ENCODE data around the gene CD52.
A peak's percentile ranks its signal among the peaks of the same experiment; 100 is the strongest.
"Not testable (repeated sequence)": the region's sequence is repeated elsewhere in the genome, so short reads cannot be mapped to it uniquely, and the experiment has no call there.

Gene CD52

DNA sequence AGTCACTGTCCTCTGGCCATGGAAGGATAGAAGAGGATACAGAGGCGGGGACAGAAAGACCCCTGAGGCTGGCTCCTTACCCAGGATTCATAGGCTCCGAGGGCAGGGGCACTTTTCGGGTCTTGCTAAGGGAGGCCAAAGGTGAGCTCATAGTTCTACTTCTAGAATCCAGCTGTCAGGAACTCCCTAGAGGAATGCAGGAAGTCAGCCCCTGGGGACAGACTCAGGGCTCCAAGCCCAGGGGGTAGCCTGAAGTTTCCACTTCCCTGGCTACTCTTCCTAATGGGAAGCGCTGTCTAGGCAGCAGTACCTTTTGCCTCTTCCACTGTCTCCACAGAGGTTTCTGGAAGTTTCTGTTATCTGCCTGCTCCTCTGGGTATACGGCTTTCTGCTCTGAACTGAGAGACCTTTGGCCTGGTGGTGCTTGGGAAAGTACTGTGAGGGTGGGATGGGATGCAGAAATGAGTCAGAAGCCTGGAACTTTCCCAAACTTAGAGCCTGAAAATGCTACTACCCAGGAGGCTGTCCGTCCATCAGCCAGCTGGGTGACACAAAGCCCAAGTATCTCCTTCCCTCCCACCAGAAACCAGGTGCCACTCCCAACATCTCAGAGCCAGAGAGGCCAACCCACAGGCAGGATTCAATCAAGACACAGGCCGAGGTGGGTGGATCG, 14.9 kb upstream of the CD52 start:
- DNase-seq = no peak

DNA sequence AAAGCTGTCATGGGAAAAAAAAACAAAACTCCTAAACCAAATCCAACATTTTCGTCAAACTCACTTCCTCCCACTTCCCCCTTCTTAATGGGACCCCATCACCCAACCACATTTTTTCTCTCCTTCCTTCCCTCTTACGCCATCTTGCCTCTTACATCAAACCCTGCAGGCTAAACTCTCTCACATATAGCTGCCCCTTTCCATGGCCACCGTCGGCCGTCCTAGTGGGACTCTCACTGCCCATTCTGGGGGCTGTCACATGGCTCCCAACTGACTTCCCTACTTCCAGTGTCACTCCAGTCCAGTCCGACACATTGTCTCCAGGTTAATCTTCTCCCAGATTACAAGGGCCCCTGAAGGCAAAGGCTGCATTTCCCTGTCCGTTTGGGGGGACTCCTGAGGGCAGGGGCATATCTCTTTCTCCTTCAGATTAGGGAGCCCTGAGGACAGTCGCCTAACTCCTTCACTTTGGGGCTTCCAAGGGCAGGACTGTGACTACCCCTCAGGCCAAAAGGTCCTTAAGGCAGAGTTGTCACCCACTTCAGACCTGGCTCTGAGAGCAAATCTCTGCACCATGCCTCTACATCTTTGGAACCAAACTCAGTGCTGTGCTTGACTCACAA, 12.0 kb upstream of the CD52 start:
- no peak for DNase-seq

DNA sequence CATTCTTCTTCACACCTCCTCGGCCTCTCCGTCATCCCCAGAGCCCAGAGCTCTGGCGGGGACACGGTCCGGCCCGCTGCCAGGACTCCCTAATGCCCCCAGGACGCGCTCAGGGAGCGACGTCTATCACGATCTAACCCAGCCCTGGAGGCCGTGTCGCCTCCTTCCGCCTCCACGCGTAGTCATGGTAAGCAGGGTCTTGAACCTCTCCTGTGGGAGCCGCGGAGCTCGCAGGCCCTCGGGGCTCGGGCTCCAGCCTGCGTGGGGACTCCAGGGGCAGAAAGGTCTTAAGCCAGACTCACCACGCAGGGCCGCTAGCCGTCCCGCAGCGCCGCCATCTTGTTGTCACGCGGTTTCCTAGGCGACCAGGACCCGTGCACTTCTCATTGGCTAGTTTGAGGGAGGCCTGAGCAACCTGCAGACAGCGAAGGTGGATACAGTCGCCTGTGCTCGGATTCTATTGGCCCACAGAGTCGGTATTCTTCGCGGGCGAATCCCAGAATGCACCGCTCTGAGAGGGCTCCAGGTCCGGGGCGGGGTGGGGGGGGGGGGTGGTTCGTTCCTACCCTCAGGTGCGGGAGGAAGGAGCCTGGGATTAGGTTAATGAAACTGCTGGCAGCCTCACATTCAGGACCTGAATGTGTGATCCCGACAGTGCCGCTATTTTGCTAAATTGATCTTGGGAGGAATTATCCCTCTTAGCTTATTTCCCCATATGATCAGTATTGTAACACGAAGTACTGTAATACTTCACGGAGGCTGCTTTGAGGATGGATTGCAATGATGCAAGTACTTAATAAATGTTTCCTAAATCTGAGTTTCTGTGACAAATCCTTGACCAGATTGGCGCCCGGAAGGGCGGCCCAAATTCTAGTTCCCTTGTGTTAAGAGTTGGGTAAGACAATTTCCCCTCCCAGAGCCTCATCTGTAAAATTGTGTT, 11.2 kb upstream of the CD52 start, which contains the start of gene UBXN11:
Gene UBXN11 (minus strand): TSS at position 347 of the 940 bp plus-strand sequence. CDS start 3,753 bp downstream, outside the sequence.
- peak; percentile 96 for DNase-seq

DNA sequence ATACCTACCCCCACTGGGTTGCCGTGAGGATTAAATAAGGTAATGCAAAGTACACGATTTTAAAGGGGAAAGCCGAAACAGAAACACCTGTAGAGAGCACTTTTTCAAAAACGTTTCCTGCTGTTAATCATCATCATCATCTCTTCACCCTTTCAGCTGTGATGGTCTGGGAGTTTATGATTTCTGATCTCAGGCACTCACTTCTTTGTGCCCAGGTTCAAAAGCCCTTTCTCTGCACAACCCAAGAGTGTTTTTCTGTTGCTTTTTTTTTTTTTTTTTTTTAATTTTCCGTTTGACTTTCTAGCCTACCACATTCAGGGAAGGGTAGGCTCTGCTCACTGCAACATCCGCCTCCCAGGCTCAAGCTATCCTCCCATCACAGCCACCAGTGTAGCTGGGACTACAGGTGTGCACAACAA, 10.4 kb upstream of the CD52 start:
- DNase-seq = peak; percentile 40

DNA sequence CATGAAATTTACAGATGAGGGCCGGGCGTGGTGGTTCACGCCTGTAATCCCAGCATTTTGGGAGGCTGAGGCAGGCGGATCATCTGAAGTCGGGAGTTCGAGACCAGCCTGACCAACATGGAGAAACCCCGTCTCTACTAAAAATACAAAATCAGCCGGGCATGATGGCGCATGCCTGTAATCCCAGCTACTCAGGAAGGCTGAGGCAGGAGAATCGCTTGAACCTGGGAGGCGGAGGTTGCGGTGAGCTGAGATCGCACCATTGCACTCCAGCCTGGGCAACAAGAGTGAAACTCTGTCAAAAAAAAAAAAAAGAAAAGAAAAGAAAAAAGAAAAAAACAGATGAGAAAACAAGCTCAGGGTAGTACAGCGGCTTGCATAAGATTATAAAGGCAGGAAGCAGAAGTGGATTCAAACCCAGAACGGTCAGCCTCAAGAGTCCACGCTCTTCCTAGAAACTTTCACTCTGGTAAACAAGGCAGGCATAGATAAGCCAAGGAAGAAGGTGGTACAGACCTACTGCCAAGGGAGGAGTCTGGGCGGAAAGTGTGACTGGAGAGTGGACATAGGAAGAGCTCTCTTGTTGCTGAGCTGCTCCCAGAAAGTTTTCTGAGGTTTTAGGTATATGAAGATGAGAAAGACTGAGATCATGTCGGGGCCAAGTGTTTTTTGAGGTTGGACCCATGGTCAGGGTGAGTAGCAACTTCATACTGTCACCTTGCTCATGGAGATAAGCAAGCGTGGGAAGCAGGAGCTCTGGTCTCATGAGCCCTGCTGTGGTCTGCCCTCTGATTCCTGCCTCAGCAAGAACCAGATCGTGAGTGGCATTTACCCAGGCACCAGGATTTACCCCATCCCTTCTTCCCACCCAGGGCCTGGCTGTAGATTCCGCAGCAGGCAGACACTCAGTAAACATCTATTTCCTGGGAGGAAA, 9.5 kb upstream of the CD52 start:
- peak; percentile 55 for DNase-seq

DNA sequence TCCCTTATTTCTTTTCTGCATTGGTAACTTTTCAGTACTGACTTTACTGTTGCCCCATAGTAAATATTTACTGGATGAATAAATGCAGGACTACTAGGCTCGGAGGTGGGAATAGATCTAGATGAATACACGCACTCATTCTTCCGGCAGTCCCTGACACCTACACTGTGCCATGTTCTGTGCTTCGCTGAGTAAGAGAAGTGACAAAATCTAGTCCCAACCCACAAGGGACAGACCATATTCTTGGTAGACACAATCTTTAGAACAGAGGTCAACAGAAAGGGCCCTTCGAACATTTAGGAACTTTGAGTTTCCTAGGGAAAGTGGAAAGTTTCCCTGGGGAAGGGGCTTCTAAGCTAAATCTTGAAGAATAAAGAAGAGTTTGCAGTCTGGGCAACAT, 3.3 kb upstream of the CD52 start:
- no peak for DNase-seq

DNA sequence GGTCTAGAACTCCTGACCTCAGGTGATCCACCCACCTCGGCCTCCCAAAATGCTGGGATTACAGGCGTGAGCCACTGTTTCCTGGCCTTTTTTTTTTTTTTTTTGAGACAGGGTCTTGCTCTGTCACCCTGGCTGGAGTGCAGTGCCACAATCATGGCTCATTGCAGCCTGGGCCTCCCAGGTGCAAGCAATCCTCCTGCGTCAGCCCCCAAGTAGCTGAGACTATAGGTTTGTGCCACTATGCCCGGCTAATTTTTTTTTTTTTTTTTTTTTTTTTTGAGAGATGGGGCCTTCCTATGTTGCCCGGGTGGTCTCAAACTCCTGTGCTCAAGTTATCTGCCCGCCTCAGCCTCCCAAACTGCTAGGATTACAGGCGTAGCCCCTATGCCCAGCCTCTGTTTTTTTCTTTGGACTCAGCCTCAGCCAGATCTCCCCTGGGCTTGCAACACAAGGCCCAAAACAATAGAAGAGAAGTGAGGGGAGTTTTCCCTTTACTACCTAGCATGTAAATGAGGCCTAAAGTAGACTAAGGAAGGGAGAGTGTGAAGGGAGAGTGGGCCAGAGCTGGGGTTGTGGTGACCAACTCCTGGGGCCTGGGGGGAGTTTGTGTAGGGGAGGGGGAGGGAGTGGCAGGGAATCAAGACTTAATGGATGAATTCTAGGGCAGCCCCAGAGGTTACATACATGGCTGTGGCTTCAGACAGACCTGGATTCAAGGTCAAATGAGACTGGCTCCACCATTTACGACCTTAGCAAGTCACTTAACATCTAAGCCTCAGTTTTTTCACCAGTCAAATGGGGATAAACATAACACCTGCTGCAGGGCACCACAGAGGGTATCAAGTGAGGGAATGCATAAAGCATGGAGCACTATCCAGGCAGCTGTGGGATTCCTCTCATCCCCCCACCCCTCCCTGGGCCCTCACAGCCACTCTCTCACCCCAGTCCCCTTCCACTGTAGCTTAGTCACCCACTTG, 1.6 kb upstream of the CD52 start:
- DNase-seq = no peak

DNA sequence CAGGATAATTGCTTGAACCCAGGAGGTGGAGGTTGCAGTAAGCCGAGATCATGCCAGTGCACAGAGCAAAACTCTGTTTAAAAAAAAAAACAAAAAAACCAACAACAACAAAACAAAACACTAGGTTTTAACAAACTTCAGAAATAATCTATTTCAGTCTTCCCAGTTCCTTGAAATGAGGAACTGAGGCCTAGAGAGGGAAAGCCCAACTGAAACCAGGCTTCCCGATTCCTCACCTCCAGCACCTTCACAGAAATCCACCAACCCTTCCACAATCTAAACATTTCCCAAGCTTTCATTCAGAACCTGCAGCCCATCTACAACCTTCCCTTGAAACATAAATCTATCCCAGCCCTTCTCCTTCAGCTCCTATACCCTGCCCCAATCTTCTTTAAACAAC, 612 bp upstream of the CD52 start:
- no peak for DNase-seq

DNA sequence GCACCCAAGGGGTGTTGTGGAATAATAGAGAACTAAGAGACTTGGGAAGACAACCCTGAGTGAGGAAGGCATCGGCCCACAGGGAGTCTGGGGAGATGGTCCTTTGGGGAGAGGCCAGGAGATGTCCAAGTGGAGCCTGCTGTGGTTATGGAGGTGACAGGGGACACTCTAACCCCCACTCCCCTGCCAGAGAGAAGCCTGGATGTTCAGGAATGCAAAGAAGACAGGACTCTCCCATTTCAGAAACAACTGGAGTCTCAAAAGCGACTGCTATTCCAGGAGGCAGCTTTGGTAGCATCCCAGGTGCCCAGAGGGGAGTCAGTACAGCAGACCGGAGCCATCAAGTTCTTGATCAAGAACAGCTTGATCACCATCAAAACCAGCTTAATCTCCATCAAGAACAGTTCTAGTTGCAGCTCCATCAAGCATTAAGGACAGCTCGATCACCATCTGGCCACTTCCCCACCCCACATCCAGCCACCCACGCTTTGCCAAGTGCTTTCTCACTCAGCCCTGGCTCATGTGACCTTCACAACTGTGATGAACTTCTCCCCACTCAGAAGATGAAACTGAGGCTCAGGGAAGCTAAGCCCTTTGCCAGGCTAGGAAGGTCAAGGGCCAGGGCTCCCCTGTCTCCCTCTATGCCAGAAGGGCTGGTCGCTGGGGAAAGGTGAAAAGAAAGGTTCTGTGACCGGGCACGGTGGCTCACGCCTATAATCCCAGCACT, 743 bp downstream of the CD52 start:
- peak; percentile 75 for DNase-seq

DNA sequence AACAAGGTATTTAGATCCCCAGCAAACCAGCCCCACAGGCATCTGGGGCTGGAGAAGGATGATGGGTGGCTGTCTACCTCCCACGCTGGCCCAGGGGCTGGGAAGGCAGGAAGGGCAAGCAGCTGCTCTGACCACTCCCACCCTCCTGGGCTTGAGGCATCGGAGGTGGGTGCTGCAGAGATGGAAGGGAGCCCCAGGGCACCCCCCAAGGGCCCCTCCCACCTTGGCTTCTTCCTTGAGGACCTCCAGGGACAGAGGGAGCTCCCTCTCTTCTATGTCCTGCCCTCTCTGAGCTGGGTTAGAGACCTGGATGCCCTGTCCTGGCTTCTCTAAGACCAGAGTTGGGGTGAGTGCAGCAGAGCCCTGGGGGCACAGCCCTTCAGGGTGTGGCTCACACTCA, 3.1 kb downstream of the CD52 start:
- DNase-seq = peak; percentile 15

DNA sequence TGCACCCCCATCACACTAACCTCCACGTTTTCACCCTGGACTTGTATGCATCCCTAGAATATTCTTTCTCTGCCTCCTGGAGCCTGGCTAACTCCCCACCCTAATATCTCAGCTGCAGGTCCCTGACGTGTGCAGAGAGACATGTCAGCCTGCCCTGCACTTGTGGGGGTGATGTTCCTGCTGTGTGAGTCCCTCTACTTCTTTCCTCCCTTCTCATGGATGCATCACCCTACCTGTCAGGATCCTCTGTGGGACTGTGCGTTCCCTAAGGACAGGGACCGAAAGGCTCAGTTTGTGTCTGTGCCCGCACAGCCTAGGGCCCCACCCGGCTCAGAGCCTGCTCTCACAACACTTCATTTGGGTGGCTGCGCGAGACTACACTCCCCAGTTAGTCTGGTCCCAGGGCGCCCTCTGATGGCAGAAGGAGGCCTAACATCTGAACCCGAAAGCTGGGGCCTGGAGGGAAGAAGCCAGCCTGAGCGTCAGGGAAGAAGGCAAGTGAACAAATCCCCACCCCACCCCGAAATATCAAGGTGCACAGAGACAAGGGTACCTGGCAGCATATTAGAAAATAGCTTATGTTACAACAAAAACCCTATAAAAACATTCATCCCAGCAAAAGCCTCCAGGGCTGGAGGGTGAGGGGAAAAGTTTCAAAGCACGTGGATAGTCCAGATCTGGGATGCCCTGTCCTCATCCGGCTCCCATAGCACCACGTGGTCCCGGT, 3.7 kb downstream of the CD52 start:
- peak; percentile 97 for DNase-seq

DNA sequence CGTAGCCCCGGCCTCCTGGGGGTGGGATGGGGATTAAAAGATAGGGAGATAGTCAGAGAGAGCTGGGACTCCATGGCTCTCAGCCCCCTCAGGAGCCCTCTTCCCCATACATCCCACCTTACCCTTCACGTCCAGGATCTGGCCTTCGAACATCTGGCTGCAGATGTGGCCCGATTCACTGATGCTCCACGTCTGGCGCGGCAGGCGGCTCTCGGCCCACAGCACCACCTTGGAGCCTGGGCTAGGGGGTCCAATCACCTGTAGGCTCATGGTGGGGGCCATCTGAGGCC, 4.2 kb downstream of the CD52 start:
- no peak for DNase-seq

DNA sequence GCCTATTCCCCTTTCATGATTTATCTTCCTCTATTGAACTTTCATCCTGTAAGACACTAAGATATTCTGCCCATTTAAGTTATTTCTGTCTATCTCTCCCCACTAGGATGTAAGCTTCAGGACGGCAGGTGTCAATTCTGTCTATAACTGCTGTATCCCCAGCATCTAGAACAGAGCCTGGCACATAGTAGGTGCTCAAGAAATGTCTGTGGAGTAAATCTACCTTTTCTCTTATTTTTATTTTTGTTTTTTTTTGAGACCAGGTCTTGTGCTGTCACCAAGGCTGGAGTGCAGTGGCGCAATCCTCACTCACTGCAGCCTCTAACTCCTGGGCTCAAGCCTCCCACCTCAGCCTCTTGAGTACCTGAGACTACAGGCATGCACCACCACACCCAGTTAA, 5.6 kb downstream of the CD52 start:
- DNase-seq = no peak

DNA sequence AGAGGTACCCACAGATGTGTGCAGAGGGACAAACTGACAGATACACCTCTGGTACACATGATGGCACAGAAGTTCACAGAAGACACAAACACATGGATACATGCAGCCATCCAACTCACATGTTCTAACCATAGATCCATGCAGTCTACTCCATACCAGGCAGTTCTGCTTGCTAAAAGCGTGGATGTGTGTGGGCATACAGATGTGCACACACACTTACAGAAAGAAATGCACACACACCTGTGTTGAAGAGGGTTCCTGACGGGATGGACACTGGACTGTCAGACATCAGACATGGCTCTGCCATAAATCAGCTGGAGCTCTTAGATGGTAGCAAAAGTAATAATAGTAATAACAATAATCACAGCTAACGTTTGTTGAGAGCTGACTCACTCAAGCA, 6.8 kb downstream of the CD52 start:
- no peak for DNase-seq

DNA sequence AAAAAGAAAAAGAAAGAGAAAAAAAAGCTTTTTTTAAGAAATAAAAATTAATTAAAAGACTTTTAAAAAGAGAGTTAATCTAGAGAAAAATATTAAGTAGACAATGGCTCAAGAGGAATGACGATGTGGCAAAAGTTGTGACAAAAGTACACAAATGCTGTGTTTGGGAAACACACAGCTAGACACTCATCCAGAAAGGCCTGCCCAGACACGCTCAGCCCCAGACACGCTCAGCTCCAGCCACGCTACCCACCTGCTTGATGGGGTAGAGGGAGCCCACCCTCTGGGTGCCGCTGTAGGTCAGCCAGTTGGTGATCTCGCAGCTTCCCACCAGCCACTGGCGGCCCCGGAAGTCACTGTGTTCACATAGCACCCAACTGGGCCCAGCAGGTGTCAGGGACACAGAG, 10.2 kb downstream of the CD52 start:
- no peak for DNase-seq

DNA sequence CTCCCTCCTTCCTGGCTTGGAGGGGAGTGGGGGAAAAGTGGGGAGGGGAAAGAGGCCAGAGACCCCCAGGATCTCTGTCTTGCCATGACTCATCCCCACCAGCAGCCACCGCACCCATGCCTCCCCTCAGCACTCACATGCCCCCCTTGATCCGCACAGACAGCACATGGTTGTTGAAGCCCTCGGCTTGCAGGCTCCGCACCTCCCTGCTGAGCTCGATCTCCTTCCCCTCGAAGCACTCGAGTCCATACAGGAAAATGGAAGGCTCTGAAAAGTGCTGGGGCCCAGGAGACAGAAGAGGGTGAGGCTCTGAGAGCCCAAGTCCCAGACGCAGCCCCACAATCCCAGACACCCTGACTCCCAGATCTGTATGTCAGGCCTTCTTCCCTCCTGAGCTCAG, 10.8 kb downstream of the CD52 start:
- no peak for DNase-seq

DNA sequence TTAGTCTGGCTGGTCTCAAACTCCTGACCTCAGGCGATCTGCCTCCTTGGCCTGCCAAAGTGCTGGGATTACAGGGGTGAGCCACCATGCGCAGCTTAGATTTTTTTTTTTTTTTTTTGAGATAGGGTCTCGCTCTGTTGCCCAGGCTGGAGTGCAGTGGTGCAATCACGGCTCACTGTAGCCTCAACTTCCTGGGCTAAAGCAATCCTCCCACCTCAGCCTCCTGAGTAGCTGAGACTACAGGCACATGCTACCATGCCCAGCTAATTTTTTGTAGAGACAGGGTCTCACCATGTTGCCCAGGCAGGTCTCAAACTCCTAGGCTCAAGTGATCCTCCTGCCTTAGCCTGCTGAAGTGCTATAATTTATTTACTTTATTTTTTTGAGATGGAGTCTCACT, 11.6 kb downstream of the CD52 start:
- DNase-seq = not testable (repeated sequence)

DNA sequence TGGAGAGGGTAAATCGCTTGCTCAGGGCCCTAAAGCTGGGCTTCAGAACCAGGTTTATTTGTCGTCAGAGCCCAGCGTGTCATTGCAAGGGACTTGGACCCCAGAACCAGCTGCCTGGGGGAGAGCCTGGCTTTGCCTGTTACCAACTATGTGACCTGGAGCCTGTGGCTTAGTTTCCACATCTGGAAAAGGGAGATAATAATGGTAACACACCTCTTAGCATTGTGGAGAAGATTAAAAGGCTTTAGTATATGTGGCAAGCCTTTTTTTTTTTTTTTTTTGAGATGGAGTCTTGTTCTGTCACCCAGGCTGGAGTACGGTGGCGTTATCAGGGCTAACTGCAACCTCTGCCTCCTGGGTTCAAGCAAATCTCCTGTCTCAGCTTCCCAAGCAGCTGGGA, 12.5 kb downstream of the CD52 start:
- DNase-seq = no peak

DNA sequence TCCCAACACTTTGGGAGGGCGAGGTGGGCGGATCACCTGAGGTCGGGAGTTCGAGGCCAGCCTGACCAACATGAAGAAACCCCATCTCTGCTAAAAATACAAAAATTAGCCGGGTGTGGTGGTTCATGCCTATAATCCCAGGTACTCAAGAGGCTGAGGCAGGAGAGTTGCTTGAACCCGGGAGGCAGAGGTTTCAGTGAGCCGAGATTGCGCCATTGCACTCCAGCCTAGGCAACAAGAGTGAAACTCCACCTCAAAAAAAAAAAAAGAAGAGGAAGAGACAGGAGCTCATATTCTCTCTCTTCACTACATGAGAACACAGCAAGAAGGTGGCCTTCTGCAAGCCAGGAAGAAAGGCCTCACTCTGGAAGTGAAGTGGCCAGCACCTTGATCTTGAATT, 15.6 kb downstream of the CD52 start:
- not testable (repeated sequence) for DNase-seq

All from stimulated activated CD4-positive, alpha-beta T cell treated with anti-CD3 and anti-CD28 coated beads, Interleukin-15, amount 100 ng/mL, for 24 hours (primary cell).